B cell (primary cell): Measurements from ENCODE around the gene CHD1L. TPM values are rescaled to one million over a fixed set of nuclear protein-coding genes. Genes with fewer than 3 reads are reported as not detected.

ENCODE experiments used
- ATAC-seq: fragments of 200-7000 bp; cut with Tn5 transposase; one replicate; pipeline ENCODE4 v1.10.0; 2021; ENCODE audit warnings: low read depth, mild to moderate bottlenecking, moderate number of reproducible peaks, moderate library complexity
- CTCF ChIA-PET: fragments of 350-600 bp; sonication (Branson Sonifier 250); formaldehyde crosslinking; loops from one replicate; lab custom pipeline; 2021; ENCODE audit warnings: antibody characterized with exemption, inconsistent platforms; lab: Charles Lee
- POLR2A ChIA-PET: fragments of 350-600 bp; sonication (Branson Sonifier 250); formaldehyde crosslinking; loops from one replicate; lab custom pipeline; 2021; ENCODE audit warnings: antibody characterized with exemption; lab: Charles Lee
- DNase-seq: peaks from one replicate; pipeline ENCODE4 v3.0.0; 2013
- H2AFZ ChIP-seq: 2 replicates; pipeline ENCODE4 v1.6.1; 2012; ENCODE audit warnings: mild to moderate bottlenecking, low read depth, low read length; ENCODE audit not compliant: insufficient read depth, poor library complexity, severe bottlenecking
- H3K27ac ChIP-seq, 2 donors: 1 replicate in 1 of 2; 2 replicates in 1 of 2; pipeline ENCODE4 v1.5.1; 2012 to 2013; ENCODE audit warnings: low read length in 2 of 2, mild to moderate bottlenecking in 2 of 2, moderate library complexity in 1 of 2
- H3K27me3 ChIP-seq, 4 experiments: fragments of 200-600 bp in 1 of 4; sonication (generic) in 1 of 4; replicated peaks in 1 of 4; 1 replicate in 2 of 4; 2 replicates in 2 of 4; pipeline versions ENCODE4 v1.6.1 to v1.7.0; 2013 to 2016; ENCODE audit warnings: low read length in 3 of 4, mild to moderate bottlenecking in 2 of 4, mixed read lengths in 1 of 4, moderate library complexity in 1 of 4; ENCODE audit not compliant: insufficient read depth in 4 of 4, control insufficient read depth in 3 of 4; ENCODE audit errors: control extremely low read depth in 1 of 4
- H3K36me3 ChIP-seq, 2 experiments: replicated peaks in 1 of 2; 1 replicate in 1 of 2; 2 replicates in 1 of 2; pipeline versions ENCODE4 v1.6.1 to v1.7.1; 2013; ENCODE audit warnings: low read length in 1 of 2; ENCODE audit not compliant: insufficient read depth in 2 of 2, control insufficient read depth in 1 of 2; ENCODE audit errors: control extremely low read depth in 1 of 2, extremely low read depth in 1 of 2
- H3K4me1 ChIP-seq, 2 donors: fragments of 200-600 bp in 1 of 2; sonication (generic) in 1 of 2; 1 replicate in 1 of 2; 2 replicates in 1 of 2; pipeline versions ENCODE4 v1.5.1 to v1.6.1; 2013 to 2017; ENCODE audit warnings: low read length in 2 of 2; ENCODE audit not compliant: control insufficient read depth in 2 of 2, insufficient read depth in 2 of 2
- H3K4me2 ChIP-seq: replicated peaks from 2 replicates; pipeline ENCODE3; 2012; ENCODE audit warnings: mild to moderate bottlenecking, low read depth, low read length; ENCODE audit not compliant: poor library complexity, severe bottlenecking
- H3K4me3 ChIP-seq, 5 experiments: fragments of 200-600 bp in 1 of 5; sonication (generic) in 1 of 5; 1 replicate in 3 of 5; 2 replicates in 2 of 5; pipeline versions ENCODE4 v1.5.1 to v1.7.0; 2011 to 2016; ENCODE audit warnings: low read length in 4 of 5, mild to moderate bottlenecking in 4 of 5, low read depth in 2 of 5, control low read depth in 1 of 5, moderate library complexity in 1 of 5; ENCODE audit not compliant: insufficient read depth in 1 of 5; ENCODE audit errors: control extremely low read depth in 1 of 5, extremely low read depth in 1 of 5
- H3K79me2 ChIP-seq: fragments of 200-600 bp; sonication (generic); one replicate; pipeline ENCODE4 v1.6.0; 2016; ENCODE audit warnings: low read length; ENCODE audit not compliant: control insufficient read depth, insufficient read depth
- H3K9ac ChIP-seq: fragments of 200-600 bp; sonication (generic); 2 replicates; pipeline ENCODE4 v1.6.1; 2017; ENCODE audit warnings: mild to moderate bottlenecking, low read length, moderate library complexity
- H3K9me3 ChIP-seq, 3 donors: one replicate each; pipeline versions ENCODE4 v1.6.1 to v1.7.1; 2013; ENCODE audit warnings: low read length in 2 of 3; ENCODE audit not compliant: control insufficient read depth in 2 of 3, insufficient read depth in 1 of 3; ENCODE audit errors: control extremely low read depth in 1 of 3
- H4K20me1 ChIP-seq: 2 replicates; pipeline ENCODE4 v1.6.0; 2012; ENCODE audit warnings: mild to moderate bottlenecking, low read length; ENCODE audit not compliant: insufficient read depth, control insufficient read depth, poor library complexity, severe bottlenecking
- H3K27ac Mint-ChIP-seq: one replicate; pipeline ENCODE4 v1.8.0; 2021; ENCODE audit warnings: mixed read lengths
- H3K27me3 Mint-ChIP-seq: one replicate; pipeline ENCODE4 v1.8.0; 2021; ENCODE audit warnings: mixed read lengths
- H3K4me1 Mint-ChIP-seq: one replicate; pipeline ENCODE4 v1.8.0; 2021; ENCODE audit warnings: mixed read lengths
- H3K4me3 Mint-ChIP-seq: one replicate; pipeline ENCODE4 v1.8.0; 2021; ENCODE audit warnings: mixed read lengths
- H3K9me3 Mint-ChIP-seq: one replicate; pipeline ENCODE4 v1.8.0; 2022; ENCODE audit warnings: mixed read lengths; ENCODE audit not compliant: insufficient read depth
- EZH2 ChIP-seq: IDR thresholded peaks from 2 replicates; pipeline ENCODE4 v1.6.1; 2012; ENCODE audit warnings: borderline replicate concordance, low read depth, mild to moderate bottlenecking, moderate library complexity, low read length; ENCODE audit not compliant: insufficient read depth, poor library complexity, severe bottlenecking
- WGBS: methylation state at CpG from one replicate; pipeline ENCODE4 v1.1.5; 2013; ENCODE audit warnings: missing lambda C conversion rate; ENCODE audit not compliant: insufficient coverage; 5-methylcytosine and 5-hydroxymethylcytosine counted together
- intact Hi-C: fragments of 100-400 bp; cut with micrococcal nuclease; formaldehyde crosslinking; loops from one replicate; pipeline ENCODE4 v1.10.0; 2022
- polyA plus RNA-seq: library from polyadenylated mRNA; depleted of rRNA; stranded (reverse); fragments of >200 nt; gene quantifications from 2 replicates; pipeline ENCODE4 v1.2.3, GENCODE V29; 2012
- total RNA-seq, 2 donors: library from RNA; stranded (reverse); fragments of 120-200 nt in 1 of 2; gene quantifications; 1 replicate in 1 of 2; 2 replicates in 1 of 2; pipeline versions ENCODE4 v1.2.3 to v1.2.4, GENCODE V29; 2013 to 2022
- TF ChIP-seq, protein P1 (sequence below): fragments of 200-600 bp; IDR thresholded peaks from one replicate; pipeline ENCODE4 v1.8.0; 2022; ENCODE audit warnings: antibody characterized with exemption, mild to moderate bottlenecking

CHD1L gene
- total and polyA plus RNA-seq, 2 donors (not counting 1 experiment from before 2014, with no cell fraction given) = 32.4 to 54.6 TPM

DNA sequence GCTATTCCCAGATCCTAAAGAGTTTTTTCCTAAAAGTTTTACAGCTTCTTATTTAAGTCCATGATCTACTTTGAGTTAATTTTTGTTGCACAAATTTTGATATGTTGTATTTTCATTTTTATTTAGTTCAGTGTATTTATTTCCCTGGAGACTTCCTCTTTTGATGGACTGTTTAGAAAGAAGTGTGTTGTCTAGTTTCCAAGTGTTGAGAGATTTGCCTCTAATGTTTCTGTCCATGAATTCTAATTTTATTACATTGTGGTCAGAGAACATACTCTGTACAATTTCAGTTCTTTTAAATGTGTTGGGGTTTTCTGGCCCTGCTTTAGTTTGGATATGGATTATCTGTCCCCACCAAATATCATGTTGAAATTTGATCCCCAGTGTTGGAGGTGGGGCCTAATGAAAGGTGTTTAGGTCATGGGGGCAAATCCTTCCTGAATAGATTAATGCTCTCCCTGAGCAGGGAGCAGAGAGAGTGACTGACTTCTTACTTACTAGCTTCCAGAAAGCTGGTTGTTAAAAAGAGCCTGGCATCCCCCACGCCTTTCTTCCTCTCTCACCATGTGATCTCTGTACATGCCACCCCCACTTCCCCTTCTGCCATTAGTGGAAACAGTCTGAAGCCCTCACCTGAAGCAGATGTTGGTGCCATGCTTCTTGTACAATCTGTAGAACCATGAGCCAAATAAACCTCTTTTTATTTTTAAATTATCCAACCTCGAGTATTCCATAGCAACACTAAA lies 4.6 kb downstream of the CHD1L start:
- peaks cover 21 to 25% of the 10 kb centered on the region in 2 donors for H3K4me1 ChIP-seq
- H3K4me1 Mint-ChIP-seq = peaks cover 54% of the 10 kb centered on the region
- ChIA-PET CTCF (no interaction called here), POLR2A (no interaction called here)
- intact Hi-C loops = no loop called here
- DNase-seq (peak; percentile 59), ATAC-seq (no peak)
- H3K9me3 Mint-ChIP-seq = no peaks in the 10 kb centered on the region
- no peak overlapping the region for H3K4me3 ChIP-seq
- H3K27me3 Mint-ChIP-seq = no peaks in the 10 kb centered on the region
- H3K27ac ChIP-seq = peak overlapping the region in 1 of 2 donors; percentile 46
- WGBS = 0% methylated on average over 1 of the region's 2 CpGs
- H4K20me1 ChIP-seq = peaks cover 25% of the 10 kb centered on the region
- H3K27me3 ChIP-seq = no peaks in the 10 kb centered on the region
- H3K4me3 Mint-ChIP-seq = peak overlapping the region; percentile 8
- H3K79me2 ChIP-seq = peaks cover 94% of the 10 kb centered on the region
- peak overlapping the region; percentile 9 for H2AFZ ChIP-seq
- H3K27ac Mint-ChIP-seq = peak overlapping the region; percentile 60
- TF ChIP-seq EZH2 = no peak
- TF ChIP-seq, protein P1, sequence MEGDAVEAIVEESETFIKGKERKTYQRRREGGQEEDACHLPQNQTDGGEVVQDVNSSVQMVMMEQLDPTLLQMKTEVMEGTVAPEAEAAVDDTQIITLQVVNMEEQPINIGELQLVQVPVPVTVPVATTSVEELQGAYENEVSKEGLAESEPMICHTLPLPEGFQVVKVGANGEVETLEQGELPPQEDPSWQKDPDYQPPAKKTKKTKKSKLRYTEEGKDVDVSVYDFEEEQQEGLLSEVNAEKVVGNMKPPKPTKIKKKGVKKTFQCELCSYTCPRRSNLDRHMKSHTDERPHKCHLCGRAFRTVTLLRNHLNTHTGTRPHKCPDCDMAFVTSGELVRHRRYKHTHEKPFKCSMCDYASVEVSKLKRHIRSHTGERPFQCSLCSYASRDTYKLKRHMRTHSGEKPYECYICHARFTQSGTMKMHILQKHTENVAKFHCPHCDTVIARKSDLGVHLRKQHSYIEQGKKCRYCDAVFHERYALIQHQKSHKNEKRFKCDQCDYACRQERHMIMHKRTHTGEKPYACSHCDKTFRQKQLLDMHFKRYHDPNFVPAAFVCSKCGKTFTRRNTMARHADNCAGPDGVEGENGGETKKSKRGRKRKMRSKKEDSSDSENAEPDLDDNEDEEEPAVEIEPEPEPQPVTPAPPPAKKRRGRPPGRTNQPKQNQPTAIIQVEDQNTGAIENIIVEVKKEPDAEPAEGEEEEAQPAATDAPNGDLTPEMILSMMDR = no peak
- H3K4me2 ChIP-seq = peak overlapping the region; percentile 21
- no peaks in the 10 kb centered on the region for H3K9me3 ChIP-seq
- H3K36me3 ChIP-seq = no peaks in the 10 kb centered on the region
- peak overlapping the region; percentile 18 for H3K9ac ChIP-seq

DNA sequence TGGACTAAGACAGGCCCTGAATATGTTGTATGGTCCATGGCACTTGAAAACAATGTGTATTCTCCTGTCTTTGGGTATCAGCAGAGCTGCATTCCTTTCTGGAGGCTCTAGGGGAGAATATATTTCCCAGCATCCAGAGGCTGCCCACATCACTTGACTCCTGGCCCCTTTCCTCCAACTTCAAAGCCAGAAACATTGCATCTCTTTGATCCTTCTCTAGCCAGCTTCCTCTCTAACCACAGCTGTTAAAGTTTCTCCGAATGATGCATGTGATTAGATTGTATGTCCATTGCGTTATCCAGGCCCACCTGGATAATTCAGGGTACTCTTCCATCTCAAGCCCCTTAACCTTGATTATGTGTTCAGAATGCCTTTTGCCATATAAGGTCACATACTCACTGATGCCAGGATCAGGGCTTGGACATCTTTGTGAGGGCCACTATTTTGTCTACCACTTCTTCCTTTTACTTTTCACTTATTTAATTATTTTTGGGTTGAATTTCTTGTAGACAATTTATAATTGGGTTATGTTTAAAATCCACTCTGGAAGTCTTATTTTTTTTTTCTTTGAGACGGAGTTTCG lies 5.3 kb downstream of the CHD1L start:
- H3K9ac ChIP-seq = peak overlapping the region; percentile 18
- peaks cover 0 to 4% of the 10 kb centered on the region in 2 experiments for H3K36me3 ChIP-seq
- WGBS = no CpG with 5 or more reads among the region's 4 CpGs
- no peak overlapping the region for H3K4me3 ChIP-seq
- no peak for TF ChIP-seq EZH2
- TF ChIP-seq, protein P1 = no peak
- H3K27ac ChIP-seq = peak overlapping the region in 1 of 2 donors; percentile 46
- no peaks in the 10 kb centered on the region for H3K27me3 ChIP-seq
- ChIA-PET CTCF (no interaction called here), POLR2A (interaction anchor here (0.6 kb wide), 1 partner anchor 72 kb away, joined by 3 read pairs; no protein-coding TSS in a partner anchor)
- peaks cover 30% of the 10 kb centered on the region for H4K20me1 ChIP-seq
- peaks cover 19 to 22% of the 10 kb centered on the region in 2 donors for H3K4me1 ChIP-seq
- no peak overlapping the region for H2AFZ ChIP-seq
- H3K4me2 ChIP-seq = peak overlapping the region; percentile 21
- intact Hi-C loops = no loop called here
- H3K9me3 ChIP-seq = no peaks in the 10 kb centered on the region
- no peak for DNase-seq
- Mint-ChIP-seq H3K27ac (peak overlapping the region; percentile 53), H3K27me3 (no peaks in the 10 kb centered on the region), H3K9me3 (no peaks in the 10 kb centered on the region), H3K4me1 (peaks cover 50% of the 10 kb centered on the region), H3K4me3 (no peak overlapping the region)
- ATAC-seq = no peak
- H3K79me2 ChIP-seq = peaks cover 100% of the 10 kb centered on the region
